ENCODE results near the gene PIP5KL1.

DNA sequence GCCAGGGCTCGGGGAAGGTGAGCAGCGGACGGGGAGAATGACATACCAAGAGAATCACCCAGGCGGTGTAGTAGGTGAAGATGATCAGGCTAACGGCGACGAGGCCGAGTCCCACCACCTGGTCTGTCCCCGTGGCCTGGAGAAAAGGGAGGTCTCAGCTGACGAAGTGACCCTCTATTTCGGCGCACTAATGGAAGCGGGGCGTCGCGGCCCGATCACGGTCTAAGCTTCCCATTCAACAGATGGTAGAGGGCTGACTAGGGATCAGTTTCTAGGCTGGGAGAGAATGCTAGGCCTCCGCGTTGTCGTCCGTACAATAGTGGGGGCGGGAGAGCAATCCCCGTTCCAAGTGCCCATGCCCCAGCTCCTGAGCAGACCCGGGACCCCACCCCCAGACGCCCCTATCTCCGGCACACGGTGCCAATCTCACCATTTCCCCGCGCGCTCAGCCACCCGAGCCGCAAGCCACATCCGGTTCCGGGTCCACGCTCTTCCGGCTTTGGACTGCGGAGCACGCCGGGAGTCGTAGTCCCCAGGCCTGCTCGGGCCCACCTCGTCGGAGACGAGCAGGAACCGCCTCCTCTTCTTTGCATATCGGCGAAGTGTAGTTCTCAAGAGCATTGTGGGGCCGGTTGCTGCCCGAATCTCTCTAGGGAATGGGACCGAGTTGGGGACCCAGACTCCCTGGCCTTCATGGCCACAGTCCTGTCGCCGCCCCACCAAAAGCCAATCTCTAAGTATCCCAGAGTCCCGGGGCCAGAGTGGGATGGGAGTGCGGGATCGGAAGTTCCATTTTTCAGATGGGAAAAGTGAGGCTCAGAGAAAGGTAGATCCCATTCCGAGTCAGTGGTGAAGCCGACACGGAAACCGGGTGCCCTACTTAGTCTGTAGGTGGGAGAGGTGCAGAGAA is 7.1 kb upstream of the PIP5KL1 start, which contains the start of gene DPM2:
- TF ChIP-seq, protein P1, sequence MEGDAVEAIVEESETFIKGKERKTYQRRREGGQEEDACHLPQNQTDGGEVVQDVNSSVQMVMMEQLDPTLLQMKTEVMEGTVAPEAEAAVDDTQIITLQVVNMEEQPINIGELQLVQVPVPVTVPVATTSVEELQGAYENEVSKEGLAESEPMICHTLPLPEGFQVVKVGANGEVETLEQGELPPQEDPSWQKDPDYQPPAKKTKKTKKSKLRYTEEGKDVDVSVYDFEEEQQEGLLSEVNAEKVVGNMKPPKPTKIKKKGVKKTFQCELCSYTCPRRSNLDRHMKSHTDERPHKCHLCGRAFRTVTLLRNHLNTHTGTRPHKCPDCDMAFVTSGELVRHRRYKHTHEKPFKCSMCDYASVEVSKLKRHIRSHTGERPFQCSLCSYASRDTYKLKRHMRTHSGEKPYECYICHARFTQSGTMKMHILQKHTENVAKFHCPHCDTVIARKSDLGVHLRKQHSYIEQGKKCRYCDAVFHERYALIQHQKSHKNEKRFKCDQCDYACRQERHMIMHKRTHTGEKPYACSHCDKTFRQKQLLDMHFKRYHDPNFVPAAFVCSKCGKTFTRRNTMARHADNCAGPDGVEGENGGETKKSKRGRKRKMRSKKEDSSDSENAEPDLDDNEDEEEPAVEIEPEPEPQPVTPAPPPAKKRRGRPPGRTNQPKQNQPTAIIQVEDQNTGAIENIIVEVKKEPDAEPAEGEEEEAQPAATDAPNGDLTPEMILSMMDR (IDR thresholded peaks at IDR 0.05; ENCODE audit: low read length), result no peak
- TF ChIP-seq EZH2 (IDR thresholded peaks at IDR 0.05; ENCODE audit: borderline replicate concordance, low read length), result no peak
